ENCODE results near the gene TBC1D9B. TPM values are rescaled to one million over a fixed set of nuclear protein-coding genes. Genes with fewer than 3 reads are reported as not detected.

The TBC1D9B gene
- polyA plus RNA-seq, 2 of the 4 experiments (the other 2 are of a cell fraction): 37.2 to 64.7 TPM

DNA sequence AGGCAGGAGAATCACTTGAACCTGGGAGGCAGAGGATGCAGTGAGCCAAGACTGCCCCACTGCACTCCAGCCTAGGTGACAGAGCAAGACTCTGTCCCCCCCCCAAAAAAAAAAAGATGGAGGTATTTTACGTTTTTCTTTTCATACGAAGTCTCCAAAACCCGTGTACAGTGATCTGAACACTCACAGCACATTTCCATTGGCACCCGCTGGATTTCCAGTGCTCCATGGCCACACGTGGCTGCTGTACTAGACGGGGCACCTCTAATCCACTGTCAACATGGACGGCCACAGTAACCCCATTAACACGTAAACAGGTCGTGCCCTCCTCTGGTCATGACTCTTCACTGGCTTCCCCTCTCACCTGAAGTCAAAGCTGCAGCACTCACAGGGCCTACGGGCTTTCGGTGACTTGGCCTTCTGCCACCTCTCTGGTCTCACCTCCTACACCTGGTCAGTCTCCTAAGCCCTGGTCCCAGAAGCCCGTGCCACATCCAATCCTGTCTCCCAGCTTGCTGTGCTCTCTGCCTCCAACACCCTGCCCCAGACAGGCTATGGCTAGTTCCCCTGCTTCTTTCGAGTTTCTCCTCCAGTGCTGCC, 22.1 kb downstream of the TBC1D9B start:
- Histone ChIP-seq H3K9me3 (peaks cover 40% of the 10 kb centered on the region), H3K4me3 (no peak overlapping the region), H3K27ac (no peak overlapping the region), H3K4me2 (no peak overlapping the region), H3K4me1 (no peaks in the 10 kb centered on the region)
- ChIA-PET POLR2A (no interaction called here), CTCF (no interaction called here)
- FAIRE-seq (no peak), ATAC-seq (no peak), DNase-seq (ENCODE audit: low read depth in 1 of 2, low spot score in 1 of 2) (no peak)
- WGBS (ENCODE audit: missing lambda C conversion rate): 97% methylated on average over 13 of the region's 13 CpGs
- TF ChIP-seq HOXB5 (CRISPR knock-in tag; IDR thresholded peaks at IDR 0.05) (no peak), HDAC2 (IDR thresholded peaks at IDR 0.05) (no peak), CHD2 (IDR thresholded peaks at IDR 0.05; ENCODE audit: low read length, partially characterized antibody) (no peak), NPAS2 (CRISPR knock-in tag; IDR thresholded peaks at IDR 0.05; ENCODE audit: borderline replicate concordance) (no peak), RCOR1 (IDR thresholded peaks at IDR 0.05; ENCODE audit: low read depth, low read length) (no peak), FOSL2 (IDR thresholded peaks at IDR 0.05) (no peak), FOSL2 (CRISPR knock-in tag; IDR thresholded peaks at IDR 0.05) (no peak), MAZ (IDR thresholded peaks at IDR 0.05; ENCODE audit: borderline replicate concordance, low read depth, low read length) (no peak), TP53 (CRISPR knock-in tag; IDR thresholded peaks at IDR 0.05) (no peak), CEBPB (IDR thresholded peaks at IDR 0.05) (no peak), CBX2 (IDR thresholded peaks at IDR 0.05; ENCODE audit: borderline replicate concordance, low read depth) (no peak)
- TF ChIP-seq, protein P1, sequence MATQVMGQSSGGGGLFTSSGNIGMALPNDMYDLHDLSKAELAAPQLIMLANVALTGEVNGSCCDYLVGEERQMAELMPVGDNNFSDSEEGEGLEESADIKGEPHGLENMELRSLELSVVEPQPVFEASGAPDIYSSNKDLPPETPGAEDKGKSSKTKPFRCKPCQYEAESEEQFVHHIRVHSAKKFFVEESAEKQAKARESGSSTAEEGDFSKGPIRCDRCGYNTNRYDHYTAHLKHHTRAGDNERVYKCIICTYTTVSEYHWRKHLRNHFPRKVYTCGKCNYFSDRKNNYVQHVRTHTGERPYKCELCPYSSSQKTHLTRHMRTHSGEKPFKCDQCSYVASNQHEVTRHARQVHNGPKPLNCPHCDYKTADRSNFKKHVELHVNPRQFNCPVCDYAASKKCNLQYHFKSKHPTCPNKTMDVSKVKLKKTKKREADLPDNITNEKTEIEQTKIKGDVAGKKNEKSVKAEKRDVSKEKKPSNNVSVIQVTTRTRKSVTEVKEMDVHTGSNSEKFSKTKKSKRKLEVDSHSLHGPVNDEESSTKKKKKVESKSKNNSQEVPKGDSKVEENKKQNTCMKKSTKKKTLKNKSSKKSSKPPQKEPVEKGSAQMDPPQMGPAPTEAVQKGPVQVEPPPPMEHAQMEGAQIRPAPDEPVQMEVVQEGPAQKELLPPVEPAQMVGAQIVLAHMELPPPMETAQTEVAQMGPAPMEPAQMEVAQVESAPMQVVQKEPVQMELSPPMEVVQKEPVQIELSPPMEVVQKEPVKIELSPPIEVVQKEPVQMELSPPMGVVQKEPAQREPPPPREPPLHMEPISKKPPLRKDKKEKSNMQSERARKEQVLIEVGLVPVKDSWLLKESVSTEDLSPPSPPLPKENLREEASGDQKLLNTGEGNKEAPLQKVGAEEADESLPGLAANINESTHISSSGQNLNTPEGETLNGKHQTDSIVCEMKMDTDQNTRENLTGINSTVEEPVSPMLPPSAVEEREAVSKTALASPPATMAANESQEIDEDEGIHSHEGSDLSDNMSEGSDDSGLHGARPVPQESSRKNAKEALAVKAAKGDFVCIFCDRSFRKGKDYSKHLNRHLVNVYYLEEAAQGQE (IDR thresholded peaks at IDR 0.05): no peak

DNA sequence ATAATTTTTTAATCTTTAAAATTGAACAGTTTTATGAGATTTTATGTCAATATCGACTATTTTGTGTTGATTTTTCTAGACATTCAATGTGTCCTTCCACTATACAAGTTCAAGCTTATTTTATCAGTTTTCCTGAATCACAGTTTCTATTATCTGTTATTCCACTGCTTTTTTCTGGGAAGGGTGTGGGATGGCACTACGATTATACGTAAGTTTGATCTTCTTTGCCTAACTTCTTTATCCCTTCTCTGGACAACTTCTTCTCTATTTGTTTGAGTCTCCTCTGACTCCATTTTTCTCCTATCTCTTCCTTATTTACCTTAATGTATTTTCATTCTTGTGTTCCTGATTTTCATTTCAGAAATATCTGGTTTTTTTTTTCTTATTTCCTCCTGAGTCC, 24.5 kb downstream of the TBC1D9B start:
- ATAC-seq (no peak), DNase-seq (ENCODE audit: low read depth in 1 of 2, low spot score in 1 of 2) (no peak), FAIRE-seq (no peak)
- no peak overlapping the region for H3K4me3 ChIP-seq
- CTCF ChIA-PET: interaction anchor here (0.9 to 1.1 kb wide), 3 partner anchors 10 to 17 kb away, joined by 3 read pairs; no protein-coding TSS in a partner anchor
- H3K4me1 ChIP-seq: no peaks in the 10 kb centered on the region
- H3K9me3 ChIP-seq: peaks cover 40% of the 10 kb centered on the region
- no peak overlapping the region for H3K4me2 ChIP-seq
- POLR2A ChIA-PET: interaction anchor here (0.5 kb wide), 1 partner anchor 206 kb away, joined by 3 read pairs; no protein-coding TSS in a partner anchor
- TF ChIP-seq KDM5A (IDR thresholded peaks at IDR 0.05): no peak
- no peak for TF ChIP-seq NPAS2 (CRISPR knock-in tag; IDR thresholded peaks at IDR 0.05; ENCODE audit: borderline replicate concordance)
- no peak for TF ChIP-seq FOSL2 (IDR thresholded peaks at IDR 0.05)
- no peak for TF ChIP-seq FOSL2 (CRISPR knock-in tag; IDR thresholded peaks at IDR 0.05)
- WGBS (ENCODE audit: missing lambda C conversion rate): 94% methylated on average over 3 of the region's 3 CpGs
- no peak overlapping the region for H3K27ac ChIP-seq

DNA sequence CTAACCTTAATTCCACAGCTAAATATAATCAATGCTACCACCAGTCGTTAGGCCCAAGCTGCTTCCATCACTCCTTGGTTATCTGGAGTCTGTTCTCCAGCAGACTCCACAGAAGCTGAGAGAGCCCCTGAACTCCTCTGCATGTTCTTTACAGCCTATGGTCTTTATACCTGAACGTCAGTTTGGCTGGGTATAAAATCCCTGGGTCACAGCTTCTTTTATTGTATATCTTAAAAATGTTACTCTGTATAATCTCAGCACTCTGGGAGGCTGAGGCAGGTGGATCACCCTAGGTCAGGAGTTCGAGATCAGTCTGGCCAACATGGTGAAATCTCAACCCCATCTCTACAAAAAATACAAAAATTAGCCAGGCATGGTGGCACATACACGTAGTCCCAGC, 25.4 kb downstream of the TBC1D9B start:
- no peak for TF ChIP-seq HEYL (CRISPR knock-in tag; IDR thresholded peaks at IDR 0.05)
- TF ChIP-seq ZC3H11A (IDR thresholded peaks at IDR 0.05): no peak
- TF ChIP-seq HDAC2 (IDR thresholded peaks at IDR 0.05): no peak
- no peak for TF ChIP-seq TFCP2L1 (CRISPR knock-in tag; IDR thresholded peaks at IDR 0.05)
- no peak overlapping the region for H3K27ac ChIP-seq
- FAIRE-seq: no peak
- CTCF ChIA-PET: no interaction called here
- POLR2A ChIA-PET: no interaction called here
- no peak for DNase-seq (ENCODE audit: low read depth in 1 of 2, low spot score in 1 of 2)
- H3K4me1 ChIP-seq: no peaks in the 10 kb centered on the region
- WGBS (ENCODE audit: missing lambda C conversion rate): 80% methylated on average over 4 of the region's 4 CpGs
- peaks cover 40% of the 10 kb centered on the region for H3K9me3 ChIP-seq
- H3K4me2 ChIP-seq: no peak overlapping the region
- no peak for ATAC-seq
- H3K4me3 ChIP-seq: no peak overlapping the region

All from A549 (cell line).